ENCODE results near the gene RENBP.
A peak's percentile ranks its signal among the peaks of the same experiment; 100 is the strongest.

RENBP gene

DNA sequence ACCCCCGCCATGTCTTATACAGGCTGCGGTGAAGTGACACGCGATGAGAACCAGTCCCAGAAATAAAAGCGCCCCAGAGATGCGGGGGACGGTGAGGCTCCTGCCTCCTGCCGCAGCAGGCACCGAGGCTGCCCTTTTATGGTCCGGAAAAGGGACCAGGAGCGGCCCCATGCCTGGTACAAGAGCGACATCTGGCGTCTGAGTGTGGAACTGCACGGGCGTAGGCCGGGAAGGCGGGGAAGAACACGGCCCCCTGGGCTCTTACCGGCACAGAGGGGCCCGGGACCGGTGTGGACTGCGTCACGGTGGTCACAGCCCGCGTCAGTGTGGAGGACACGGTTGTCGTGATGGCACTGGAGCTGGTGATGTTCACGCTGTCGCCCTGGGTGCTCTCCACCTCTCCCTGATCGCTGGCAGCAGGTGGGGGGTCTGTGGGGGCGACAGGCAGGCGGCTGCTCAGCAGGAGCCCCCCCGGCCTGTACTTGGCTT lies 8.9 kb upstream of the RENBP start:
- peak; percentile 73 for DNase-seq

DNA sequence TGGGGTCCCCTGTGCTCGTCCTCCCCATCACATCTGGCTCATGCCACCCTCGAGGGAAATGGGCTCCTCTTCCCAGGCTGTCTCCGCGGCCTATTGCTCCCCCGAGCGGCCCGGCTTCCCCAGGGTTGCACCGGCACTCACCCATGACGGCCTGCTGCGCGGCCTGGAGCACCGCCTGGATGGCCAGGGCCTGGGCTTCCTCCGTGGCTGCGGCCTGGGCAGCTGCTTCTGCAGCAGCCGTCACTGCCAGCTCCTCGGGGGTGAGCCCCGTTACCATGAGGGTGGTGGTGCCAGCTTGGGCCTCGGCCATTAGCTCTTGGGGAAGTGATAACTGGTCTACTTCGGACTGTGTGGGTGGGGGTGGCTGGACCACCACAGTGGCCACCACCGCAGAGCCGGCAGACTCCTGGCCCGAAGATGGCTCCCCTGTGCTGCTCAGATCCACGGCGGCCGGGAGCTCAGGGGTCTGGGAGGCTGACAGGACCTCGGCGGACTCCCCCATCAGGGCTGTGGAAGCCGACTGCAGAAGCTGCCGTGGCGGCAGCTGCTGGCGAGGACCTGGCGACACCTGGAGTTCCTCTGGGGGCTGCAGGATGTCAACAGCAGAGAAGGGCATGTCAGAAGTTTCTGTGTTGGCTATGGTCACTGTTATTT lies 8.1 kb upstream of the RENBP start:
- DNase-seq = no peak

DNA sequence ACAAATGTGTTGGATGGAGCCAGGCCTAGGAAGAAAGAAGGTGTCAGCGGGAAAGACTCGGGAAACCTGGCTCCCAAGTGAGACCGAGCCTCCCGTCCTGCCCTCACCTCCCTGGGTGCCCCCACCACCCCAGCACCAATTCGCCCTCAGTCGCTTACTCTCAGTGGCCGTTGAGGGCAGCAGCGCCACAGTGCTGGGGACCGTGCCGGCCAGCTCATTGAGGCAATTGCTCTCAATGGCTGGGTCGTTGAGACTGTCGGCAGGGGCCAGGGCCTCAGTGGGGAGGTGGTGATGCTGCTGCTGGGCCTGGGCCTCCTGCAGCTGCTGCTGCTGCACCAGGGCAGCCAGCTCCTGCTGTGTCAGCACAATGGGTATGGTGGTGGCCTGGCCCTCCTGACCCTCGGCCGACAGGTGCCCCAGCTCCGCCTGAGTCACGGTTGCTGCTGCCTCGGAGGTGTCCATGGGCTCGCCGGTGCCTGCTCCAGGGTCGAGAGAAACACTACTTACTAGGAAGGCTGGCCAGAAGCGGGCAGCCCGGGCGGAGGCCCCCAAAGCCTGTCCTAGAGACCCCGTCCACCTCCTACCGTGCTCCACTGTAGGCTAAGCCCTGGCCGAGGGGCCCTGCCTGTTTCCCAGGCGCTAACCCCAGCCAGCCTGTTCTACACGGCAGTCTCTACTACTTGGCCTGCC lies 7.4 kb upstream of the RENBP start:
- no peak for DNase-seq

DNA sequence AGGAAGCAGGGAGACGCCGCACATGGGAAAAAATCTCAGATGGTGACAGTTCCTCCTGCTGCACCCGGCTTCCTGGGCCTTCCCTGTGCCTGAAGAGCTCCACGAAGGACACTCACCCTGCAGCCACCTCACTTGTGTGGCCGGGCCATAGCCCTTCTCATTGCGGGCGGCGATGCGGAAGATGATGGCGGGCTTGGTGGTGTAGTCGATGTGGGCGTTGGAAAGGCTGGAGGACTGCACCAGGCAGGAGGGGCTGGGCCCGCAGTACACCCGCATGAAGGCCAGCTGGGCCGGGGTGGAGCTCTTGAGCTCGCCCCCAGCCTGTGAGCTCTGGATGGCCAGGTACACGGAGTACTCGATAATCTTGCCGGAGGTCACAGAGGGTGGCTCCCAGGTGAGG lies 5.7 kb upstream of the RENBP start:
- no peak for DNase-seq

DNA sequence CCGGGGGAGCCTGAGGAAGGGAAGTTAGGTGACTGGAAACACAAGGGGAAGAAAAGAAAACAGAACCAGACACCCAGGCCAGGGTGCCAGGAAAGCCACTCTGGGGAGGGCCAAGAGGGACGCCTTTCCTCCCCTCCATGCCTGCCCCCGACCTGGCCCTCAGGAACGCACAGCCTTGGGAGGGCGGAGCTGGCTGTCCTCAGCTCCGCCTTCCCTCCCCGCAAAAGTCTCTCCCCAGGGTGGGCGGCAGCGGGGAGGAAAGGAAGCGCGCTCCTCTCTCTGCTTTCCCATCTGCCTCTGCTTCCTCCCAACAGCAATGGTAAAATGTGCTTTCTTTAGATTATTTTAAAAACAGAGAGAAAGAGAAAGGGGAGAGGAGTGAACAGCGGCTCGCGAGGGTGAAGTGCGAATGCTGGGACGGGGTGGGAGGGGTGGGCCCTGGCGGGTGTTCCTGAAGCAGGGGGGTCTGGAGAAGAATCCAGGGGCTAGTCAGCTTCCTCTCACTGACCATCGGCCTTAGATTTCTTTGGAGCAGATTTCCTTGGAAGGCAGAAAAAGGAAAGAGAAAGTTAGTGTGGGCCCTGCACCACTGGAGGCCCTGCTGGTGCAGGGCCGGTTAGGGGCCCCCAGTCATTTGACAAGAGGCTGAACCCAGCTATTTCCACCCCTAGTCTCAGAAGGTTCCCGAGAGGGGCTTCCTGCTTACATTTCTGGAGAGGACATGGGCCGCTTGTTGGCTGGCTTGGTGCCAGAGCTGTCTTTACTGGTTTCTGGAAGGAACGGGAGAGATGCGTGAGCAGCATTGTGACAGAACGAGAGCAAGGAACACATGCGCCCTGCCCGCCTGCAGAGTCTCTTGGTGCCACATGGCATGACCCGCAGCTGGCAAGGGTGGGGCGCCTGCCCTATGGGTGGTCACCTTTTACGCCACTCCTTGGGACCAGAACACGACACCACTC lies 4.7 kb upstream of the RENBP start:
- no peak for DNase-seq

DNA sequence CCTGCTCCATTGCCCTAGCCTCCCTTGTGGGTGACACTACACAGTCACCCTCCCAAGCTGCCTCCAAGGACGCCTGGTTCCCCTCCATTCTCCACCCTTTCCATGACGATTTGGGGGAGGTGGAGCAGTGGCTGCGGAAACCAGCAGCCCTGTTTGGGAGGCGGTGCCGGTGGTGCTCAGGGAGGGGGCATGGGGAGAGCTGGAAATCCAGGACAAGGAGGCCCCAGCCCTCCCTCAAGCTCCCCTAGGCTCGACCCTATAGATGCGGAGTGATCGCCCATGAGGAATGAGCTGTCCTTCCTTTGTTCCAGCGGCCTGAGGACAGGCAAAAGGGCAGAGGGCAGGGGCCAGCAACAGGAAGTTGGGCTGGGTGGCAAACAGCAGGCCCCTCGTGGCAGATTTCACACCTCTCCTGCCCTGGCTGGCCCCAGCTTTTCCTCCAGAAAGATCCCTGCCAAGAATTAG lies 3.6 kb upstream of the RENBP start:
- DNase-seq = no peak

DNA sequence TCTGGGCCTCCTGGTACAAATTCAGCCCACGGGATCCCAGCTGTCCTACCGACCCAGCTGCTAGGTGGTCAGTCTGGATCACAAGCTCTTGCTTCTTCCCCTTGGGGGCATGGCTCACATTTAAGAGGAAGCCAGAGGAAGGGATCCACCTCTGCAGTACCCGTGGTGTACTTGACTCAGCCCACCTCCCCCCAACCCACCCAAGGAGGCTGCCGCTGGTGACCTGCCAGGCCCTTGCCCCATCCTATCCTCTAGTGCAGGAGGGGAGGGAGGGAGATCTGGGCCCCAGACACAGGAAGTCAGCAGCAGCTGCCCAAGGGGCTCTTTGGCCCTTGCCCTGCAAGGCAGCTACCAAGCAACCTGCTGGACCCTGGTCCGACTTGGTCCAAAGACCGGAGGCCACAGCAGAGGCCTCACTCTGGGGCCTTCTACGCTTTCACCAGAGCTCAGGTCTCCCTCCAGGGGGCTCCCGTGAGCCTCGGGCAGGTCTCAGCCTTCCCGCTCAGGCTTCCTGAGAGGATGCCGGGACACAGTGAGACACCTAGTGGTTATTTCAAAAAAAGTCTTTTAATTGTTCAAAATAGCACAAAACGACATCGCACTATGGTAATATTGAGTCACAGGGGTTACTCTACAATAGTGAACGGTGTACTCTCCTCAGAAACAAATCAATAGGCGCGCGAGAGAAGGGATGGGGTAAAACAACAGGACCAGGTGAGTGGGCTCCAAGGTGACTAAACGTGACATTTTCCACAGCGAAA lies 2.7 kb upstream of the RENBP start:
- DNase-seq = peak; percentile 59

DNA sequence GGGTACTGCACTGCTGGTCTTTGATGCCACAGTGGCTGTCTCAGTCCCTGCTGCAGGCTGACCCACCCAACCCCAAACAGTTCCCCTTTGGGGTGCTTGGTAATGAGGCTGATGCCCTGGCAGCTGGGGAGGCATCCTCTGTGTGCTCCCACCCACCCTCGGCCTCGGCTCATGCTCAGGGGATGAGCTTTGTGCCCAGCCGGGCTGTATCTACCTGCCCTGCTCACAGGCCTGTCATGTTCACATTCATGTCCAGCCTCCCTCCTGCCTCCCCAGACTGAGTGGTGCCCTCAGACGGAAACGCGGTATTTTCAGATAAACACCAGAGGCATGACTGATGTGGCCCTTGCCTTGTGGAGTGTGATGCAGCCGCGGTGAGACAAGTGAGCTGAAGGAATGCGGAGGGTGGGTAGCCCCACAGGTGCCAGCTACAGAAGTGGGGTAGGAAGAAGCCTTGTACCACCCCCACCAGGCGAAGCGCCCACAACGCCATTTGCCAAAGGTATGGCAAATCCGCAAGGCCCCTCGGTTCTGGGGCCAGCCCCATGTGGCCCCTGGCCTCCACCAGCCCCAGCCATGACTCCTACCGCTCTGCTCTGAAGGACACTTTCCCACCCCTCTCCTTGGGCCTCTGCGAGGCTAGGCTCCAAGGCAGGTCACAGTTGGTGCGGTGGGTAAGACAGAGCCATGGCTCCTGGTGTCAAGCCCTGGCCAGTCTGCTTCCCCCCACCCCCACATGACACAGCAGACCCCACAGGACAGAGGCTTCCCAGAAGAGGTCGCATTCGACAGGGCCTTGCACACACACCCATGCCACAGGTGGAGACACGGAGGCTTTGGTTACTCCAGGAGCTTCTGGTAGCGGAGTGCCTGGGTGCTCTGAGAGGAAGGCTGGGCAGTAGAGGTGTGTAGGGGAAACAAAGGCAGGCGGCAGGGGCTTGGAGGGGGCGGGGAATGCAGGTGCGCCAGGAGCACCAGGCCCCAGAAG lies 1.8 kb upstream of the RENBP start:
- no peak for DNase-seq

DNA sequence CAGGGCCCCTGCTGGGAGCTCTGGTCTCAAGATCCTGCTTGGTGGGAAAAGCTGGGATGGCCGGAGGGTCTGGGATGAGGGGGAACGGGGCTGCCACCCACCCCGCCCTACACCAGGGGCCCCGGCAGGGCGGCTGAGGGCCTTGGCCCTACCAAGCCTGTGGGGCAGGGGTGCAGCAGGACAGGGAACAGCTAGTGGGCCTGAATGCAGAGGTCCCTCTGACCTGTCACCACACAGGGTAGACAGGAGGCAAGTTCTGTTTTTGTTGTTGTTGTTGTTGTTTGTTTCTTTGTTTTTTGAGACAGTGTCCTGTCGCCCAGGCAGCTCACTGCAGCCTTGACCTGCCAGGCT lies 332 bp upstream of the RENBP start:
- no peak for DNase-seq

DNA sequence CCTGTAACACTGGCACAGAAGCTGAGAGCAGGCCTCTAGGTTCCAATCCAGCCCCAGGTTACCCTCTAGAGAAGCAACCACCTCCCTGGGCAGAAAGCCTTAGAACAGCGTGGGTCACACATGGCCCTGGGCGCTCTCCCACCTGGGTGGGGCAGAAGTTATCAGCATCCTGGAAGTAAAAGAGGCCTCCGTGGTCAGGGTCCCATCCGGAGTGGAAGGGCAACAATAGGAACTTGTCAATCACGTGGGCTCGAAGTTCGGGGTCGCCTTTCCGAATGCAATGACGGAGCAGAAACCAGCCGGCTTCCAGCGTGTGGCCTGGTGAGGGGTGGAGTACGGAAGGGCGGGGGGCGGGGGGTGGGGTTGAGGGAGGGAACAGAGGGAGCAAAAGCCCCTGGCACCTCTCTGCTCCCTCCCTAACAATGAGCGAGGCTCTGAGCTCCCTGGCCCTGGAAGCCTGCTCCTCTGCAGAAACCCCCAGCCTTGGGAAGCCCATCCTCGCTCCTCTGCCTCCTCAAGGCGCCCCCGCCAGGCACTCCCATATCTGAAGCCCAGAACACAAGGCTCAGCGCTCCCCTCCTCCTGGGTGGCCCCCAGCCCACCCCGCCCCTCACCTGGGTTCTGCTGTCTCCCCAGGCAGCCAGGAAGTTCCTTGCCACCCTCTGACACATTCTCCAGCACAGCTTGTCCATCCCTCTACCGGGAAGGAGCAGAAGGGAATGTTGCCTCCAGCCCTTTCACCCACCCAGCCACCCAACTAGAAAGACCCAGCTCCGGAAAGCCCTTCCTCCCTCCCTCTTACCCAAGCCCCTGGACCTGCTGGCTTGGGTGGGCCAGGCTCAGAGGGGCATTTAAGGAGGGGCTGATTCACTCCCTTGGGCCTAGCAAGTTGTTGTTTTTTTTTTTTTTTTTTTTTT lies 2.8 kb downstream of the RENBP start:
- no peak for DNase-seq

DNA sequence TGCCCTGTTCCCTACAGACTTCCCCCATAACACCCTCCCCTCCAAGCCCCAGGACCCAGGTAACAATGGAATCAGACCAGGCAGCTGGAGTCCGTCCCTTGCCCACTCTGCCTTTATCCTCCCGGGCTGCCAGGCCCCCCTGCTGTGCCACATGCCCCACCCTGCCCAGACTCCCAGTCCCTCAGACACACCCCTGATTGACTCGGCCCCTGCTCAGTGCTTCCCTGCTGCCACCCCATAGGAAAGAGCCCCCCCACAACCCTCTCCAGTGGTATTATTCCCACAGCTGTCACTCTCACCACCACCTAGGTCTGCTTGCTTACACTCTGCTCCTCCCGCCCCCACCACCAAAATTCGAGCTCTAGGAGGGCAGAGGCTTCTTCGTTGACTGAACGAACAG lies 4.9 kb downstream of the RENBP start:
- no peak for DNase-seq

DNA sequence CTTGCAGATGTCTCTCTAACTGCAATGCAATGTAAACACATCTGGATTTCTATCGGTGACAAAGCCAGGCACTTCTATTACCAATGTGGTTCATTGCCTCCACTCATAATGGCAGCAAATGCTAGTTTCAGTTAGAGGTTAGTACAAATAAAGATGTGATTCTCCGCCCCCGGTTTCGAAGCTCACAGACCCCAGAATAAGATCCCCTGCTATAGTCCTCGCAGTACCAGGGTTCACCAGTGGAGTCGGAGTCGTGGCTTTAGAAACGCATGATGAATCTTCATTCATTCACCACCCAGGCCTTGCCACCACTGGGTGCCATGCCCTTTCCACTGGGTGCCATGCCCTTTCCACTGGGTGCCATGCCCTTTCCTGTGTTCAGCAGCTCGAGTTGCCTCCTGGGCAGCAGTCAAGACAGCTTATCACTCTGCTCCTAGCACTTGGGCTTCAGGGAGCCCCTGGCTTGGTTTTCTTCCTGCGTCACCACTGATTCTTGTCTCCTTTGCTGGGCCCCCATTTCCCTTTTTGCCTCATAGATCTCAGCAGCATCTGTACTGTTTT lies 6.1 kb downstream of the RENBP start:
- no peak for DNase-seq

DNA sequence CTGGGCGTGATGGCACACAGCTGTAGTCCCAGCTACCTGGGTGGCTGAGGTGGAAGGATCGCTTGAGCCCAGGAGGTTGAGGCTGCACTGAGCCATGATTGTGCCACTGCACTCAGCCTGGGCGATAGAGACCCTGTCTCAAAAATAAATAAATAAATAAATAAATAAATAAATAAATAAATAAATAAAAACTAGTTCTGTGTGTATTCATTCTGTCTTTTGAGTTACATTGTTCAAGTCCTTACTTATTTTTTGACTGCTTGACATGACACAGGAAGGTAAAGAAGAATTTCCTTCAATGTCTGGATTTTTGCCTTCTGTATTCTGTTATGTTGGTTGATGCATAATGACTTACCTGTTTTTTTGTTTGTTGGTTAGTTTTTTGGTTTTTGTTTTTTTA lies 7.4 kb downstream of the RENBP start:
- no peak for DNase-seq

DNA sequence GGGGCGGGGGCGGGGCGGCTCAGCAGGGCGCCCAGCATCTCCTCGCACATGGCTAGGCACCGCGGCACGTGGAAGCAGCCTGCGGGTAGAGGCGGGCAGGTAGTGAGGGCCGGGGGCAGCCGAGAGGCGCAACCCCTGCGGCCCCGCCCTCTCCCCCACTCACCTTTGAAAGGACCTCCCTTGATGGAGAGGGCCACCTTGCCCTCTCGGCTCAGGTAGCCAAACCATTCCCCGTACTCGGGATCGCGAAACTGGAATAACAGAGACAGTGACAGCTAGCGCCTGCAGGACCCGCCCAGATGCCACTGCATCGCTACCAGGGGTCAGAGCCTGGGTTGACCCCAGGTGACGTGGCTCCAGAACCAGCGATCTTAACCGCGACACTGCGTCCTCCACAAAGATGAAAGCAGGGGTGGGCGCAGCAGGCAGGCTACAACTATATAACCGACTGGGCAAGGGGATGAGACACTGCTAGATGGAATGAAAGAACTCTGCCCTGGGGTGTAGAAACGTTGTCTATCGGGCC lies 9.1 kb downstream of the RENBP start:
- DNase-seq = no peak

DNA sequence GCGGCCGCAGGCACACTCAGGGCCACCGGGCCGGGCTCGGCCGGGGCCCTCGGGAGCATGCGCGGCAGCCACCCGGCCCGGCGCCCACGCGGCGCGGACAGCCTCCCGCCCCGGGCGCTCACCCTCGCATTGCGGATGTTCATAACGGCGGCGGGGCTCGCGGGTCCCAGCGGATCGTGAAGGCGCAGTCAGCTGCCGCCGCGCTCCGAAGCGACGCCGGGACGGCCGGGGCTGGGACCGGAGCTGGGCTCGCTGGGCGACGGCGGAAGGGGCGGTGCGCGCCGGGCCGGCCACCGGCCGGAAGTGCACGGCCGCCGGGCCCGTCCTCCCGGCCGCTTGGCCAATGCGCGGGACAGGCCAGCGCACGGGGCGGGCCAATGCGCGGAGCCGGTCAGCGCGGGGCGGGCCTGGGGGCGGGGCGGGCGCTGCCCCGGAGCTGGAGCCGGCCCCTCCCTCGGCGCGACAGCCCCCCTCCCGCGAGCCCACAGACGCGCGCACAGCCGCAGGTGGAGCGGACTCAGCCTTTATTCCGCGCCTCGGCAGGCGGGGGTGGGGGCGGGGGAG lies 9.6 kb downstream of the RENBP start, which contains the start of gene NAA10:
Gene NAA10, minus strand, starts transcription at position 276 of the 564 bp plus-strand sequence. Its CDS starts 133 bp downstream, at position 143.
- peak; percentile 79 for DNase-seq

DNA sequence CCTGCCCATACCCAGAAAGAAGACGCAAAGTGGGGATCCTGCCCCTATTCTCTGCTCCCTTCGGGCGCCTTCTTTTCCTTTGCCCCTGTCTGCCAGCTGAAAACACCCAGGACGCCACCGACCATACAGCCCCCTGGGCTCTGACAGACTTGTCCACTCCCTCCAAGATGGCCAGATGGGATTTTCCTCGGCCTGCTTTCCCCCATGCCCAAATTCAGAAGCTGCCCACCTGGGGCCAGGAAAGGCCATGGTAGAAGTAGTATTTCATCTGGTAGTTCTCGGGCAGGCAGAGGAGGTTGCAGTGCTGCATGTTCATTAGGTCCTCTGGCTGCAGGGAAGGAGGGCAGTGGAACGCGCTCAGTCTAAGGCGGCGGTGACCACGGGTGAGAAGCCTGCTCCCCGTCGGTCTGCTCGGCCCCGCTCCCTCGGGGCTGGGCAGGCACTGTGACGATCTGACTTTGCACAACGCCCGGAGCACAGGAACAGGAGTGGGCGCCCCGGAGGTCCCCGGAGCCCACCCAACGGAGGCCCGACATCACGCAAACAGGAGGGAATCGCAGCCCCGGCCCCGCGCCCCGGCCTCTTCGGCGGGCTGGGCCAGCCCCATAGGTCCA lies 10.2 kb downstream of the RENBP start:
- DNase-seq = no peak

DNA sequence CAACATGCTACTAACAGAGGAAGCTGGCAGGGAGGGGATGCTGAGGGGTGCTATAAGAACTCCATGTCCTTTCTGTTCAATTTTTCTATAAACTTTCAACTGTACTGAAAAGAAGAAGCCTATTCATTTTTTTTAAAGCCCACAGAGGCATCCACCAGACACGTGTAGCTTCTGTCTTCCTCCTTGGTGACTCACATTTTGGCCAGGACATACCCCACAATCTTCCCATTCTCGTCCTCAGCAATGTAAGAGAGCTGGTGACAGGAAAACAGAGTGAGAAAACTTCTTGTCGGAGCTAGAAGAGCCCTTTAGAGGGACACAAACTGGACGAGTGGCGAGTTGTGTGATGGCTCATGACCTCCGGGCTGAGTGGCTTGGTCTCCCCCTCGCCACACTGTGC lies 10.7 kb downstream of the RENBP start:
- no peak for DNase-seq

DNA sequence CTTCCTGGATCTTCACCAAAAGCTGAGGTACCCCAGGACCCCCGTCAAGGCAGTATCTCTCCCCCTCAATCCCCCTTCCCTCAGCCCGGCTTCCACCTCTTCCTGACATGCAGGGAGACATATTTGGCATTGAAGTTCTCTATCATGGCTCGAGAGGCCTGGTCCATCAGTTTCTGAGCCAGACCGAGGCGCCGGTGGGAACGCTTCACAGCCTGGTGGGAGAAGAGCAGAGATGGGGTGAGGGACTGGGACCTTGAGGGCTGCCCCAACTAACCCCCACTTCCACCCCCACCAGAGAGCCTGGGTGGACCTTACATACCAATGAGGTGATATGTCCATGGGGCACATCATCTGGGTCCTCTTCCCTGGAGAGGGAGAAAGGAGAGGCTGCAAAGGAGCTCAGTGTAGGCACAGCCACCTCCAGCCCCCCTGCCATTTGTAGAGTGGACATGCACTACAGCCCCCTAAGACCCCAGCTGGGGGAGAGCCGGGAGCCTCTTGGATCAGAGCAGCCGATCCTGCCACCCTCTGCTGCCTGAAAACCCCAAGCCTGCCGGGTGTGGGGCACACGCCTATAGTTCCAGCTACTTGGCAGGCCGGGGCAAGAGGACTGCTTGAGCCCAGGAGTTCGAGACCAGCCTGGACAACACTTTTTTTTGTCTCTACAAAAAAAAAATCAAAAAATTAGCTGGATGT lies 12.1 kb downstream of the RENBP start:
- peak; percentile 6 for DNase-seq

All from left hindlimb (tissue), 1 donor.